H1 (cell line): Measurements from ENCODE around the gene UBAP2.
"Not testable (repeated sequence)": the region's sequence is repeated elsewhere in the genome, so short reads cannot be mapped to it uniquely, and the experiment has no call there.

Experiments
- BCL11A ChIP-seq, 2 experiments: IDR thresholded peaks; one replicate each; pipeline ENCODE4 v1.6.1; 2011; ENCODE audit warnings: low read depth in 2 of 2, low read length in 2 of 2, mild to moderate bottlenecking in 2 of 2
- CBX5 ChIP-seq: fragments of 300-800, 300-1000 bp; sonication (generic); IDR thresholded peaks from 2 replicates; pipeline ENCODE4 v1.7.1; 2016; ENCODE audit warnings: antibody characterized with exemption, low read length, low read depth
- CHD2 ChIP-seq: IDR thresholded peaks from 2 replicates; pipeline ENCODE4 v1.6.1; 2012; ENCODE audit warnings: low read length, improper control_type of control experiment
- EZH2 ChIP-seq: fragments of 200-600 bp; sonication (generic); IDR thresholded peaks from 2 replicates; pipeline ENCODE4 v1.7.1; 2012; ENCODE audit warnings: low read depth, mild to moderate bottlenecking, moderate library complexity, low read length, inconsistent platforms; ENCODE audit not compliant: severe bottlenecking
- GTF2F1 ChIP-seq: IDR thresholded peaks from 2 replicates; pipeline ENCODE4 v1.6.1; 2012; ENCODE audit warnings: low read depth, low read length, improper control_type of control experiment, borderline replicate concordance
- HDAC2 ChIP-seq, 2 experiments: fragments of 300-600 bp in 1 of 2; sonication (generic) in 1 of 2; IDR thresholded peaks; 2 replicates each; pipeline ENCODE4 v1.6.1; 2011 to 2012; ENCODE audit warnings: low read depth in 2 of 2, low read length in 2 of 2, mild to moderate bottlenecking in 2 of 2, moderate library complexity in 2 of 2, borderline replicate concordance in 1 of 2, inconsistent platforms in 1 of 2
- POLR2A ChIP-seq, 2 experiments: IDR thresholded peaks; 1 replicate in 1 of 2; 2 replicates in 1 of 2; pipeline ENCODE4 v1.6.1; 2011; ENCODE audit warnings: low read depth in 2 of 2, low read length in 2 of 2, mild to moderate bottlenecking in 2 of 2; ENCODE audit errors: control extremely low read depth in 1 of 2
- POLR2AphosphoS5 ChIP-seq: IDR thresholded peaks from 2 replicates; pipeline ENCODE4 v1.6.1; 2011; ENCODE audit warnings: low read depth, low read length
- RAD21 ChIP-seq, 2 experiments: IDR thresholded peaks in 1 of 2; conservative IDR thresholded peaks in 1 of 2; 2 replicates each; pipeline ENCODE4 v1.6.1; 2011; ENCODE audit warnings: low read depth in 2 of 2, low read length in 2 of 2, improper control_type of control experiment in 1 of 2, inconsistent platforms in 1 of 2, mild to moderate bottlenecking in 1 of 2, moderate library complexity in 1 of 2
- YY1 ChIP-seq: IDR thresholded peaks from 2 replicates; pipeline ENCODE4 v1.6.1; 2011; ENCODE audit warnings: low read depth, mild to moderate bottlenecking, low read length
- ZNF274 ChIP-seq: IDR thresholded peaks from 2 replicates; pipeline ENCODE4 v1.7.0; 2012; ENCODE audit warnings: low read length, borderline replicate concordance; ENCODE audit errors: extremely low read depth
- TF ChIP-seq, protein P1 (sequence below), 3 experiments: IDR thresholded peaks; 1 replicate in 2 of 3; 2 replicates in 1 of 3; pipeline versions ENCODE4 v1.5.1 to v1.6.1; 2011; ENCODE audit warnings: low read length in 3 of 3, mild to moderate bottlenecking in 3 of 3, inconsistent platforms in 2 of 3, low read depth in 1 of 3, moderate library complexity in 1 of 3; ENCODE audit not compliant: insufficient read depth in 1 of 3; ENCODE audit errors: control extremely low read depth in 1 of 3
- TF ChIP-seq, protein P2 (sequence below): IDR thresholded peaks from 2 replicates; pipeline ENCODE4 v1.6.1; 2012; ENCODE audit warnings: inconsistent platforms

DNA sequence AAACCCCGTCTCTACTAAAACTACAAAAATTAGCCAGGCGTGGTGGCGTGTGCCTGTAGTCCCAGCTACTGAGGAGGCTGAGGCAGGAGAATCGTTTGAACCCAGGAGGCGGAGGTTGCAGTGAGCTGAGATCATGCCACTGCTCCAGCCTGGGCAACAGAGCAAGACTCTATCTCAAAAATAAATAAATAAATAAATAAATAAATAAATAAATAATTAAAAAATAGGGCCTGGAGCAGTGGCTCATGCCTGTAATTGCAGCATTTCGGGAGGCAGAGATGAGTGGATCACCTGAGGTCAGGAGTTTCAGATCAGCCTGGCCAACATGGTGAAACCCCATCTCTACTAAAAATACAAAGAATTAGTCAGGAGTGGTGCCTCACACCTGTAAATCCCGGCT is 86.2 kb downstream of the UBAP2 start:
- TF ChIP-seq CBX5; POLR2A (IDR thresholded peaks at IDR 0.05; ENCODE audit: control extremely low read depth in 1 of 2, low read depth in 2 of 2, low read length in 2 of 2); EZH2; CHD2; ZNF274; POLR2AphosphoS5; GTF2F1; YY1; BCL11A (IDR thresholded peaks at IDR 0.05; ENCODE audit: low read depth in 2 of 2, low read length in 2 of 2); HDAC2 (IDR thresholded peaks at IDR 0.05; ENCODE audit: borderline replicate concordance in 1 of 2, low read depth in 2 of 2, low read length in 2 of 2); RAD21 (IDR thresholded peaks at IDR 0.05 in 1 of 2, conservative IDR thresholded peaks at IDR 0.05 in 1 of 2; ENCODE audit: low read depth in 2 of 2, low read length in 2 of 2): not testable (repeated sequence)
- TF ChIP-seq, protein P1, sequence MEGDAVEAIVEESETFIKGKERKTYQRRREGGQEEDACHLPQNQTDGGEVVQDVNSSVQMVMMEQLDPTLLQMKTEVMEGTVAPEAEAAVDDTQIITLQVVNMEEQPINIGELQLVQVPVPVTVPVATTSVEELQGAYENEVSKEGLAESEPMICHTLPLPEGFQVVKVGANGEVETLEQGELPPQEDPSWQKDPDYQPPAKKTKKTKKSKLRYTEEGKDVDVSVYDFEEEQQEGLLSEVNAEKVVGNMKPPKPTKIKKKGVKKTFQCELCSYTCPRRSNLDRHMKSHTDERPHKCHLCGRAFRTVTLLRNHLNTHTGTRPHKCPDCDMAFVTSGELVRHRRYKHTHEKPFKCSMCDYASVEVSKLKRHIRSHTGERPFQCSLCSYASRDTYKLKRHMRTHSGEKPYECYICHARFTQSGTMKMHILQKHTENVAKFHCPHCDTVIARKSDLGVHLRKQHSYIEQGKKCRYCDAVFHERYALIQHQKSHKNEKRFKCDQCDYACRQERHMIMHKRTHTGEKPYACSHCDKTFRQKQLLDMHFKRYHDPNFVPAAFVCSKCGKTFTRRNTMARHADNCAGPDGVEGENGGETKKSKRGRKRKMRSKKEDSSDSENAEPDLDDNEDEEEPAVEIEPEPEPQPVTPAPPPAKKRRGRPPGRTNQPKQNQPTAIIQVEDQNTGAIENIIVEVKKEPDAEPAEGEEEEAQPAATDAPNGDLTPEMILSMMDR (IDR thresholded peaks at IDR 0.05; ENCODE audit: control extremely low read depth in 1 of 3, insufficient read depth in 1 of 3, low read depth in 1 of 3, low read length in 3 of 3): not testable (repeated sequence)
- TF ChIP-seq, protein P2, sequence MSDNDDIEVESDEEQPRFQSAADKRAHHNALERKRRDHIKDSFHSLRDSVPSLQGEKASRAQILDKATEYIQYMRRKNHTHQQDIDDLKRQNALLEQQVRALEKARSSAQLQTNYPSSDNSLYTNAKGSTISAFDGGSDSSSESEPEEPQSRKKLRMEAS: not testable (repeated sequence)
